Neural cell (in vitro differentiated cells): ENCODE data around the gene WDSUB1. TPM values are rescaled to one million over a fixed set of nuclear protein-coding genes. Genes with fewer than 3 reads are reported as not detected.

Experiments used
- H2AFZ ChIP-seq: fragments of 200-600, 300-800 bp; sonication (generic), shearing (Covaris generic); 2 replicates; pipeline ENCODE4 v1.6.0; 2014; ENCODE audit warnings: low read depth, mild to moderate bottlenecking, antibody characterized with exemption, low read length, moderate library complexity
- H3F3A ChIP-seq: fragments of 200-600 bp; shearing (Covaris generic); 2 replicates; pipeline ENCODE4 v1.6.1; 2016; ENCODE audit warnings: mild to moderate bottlenecking, moderate library complexity, mixed read lengths, antibody characterized with exemption, low read length; ENCODE audit not compliant: insufficient read depth, poor library complexity, severe bottlenecking
- H3K27ac ChIP-seq: fragments of 200-600, 300-800 bp; sonication (generic), shearing (Covaris generic); 2 replicates; pipeline ENCODE4 v1.5.1; 2014; ENCODE audit warnings: mild to moderate bottlenecking, low read length, moderate library complexity
- H3K27me3 ChIP-seq: fragments of 300-800, 200-600 bp; sonication (generic), shearing (Covaris generic); 2 replicates; pipeline ENCODE4 v1.6.0; 2014; ENCODE audit warnings: mild to moderate bottlenecking, low read depth, low read length, moderate library complexity; ENCODE audit not compliant: insufficient read depth
- H3K36me3 ChIP-seq: fragments of 300-800, 200-600 bp; sonication (generic), shearing (Covaris generic); 2 replicates; pipeline ENCODE4 v1.5.1; 2014; ENCODE audit warnings: mild to moderate bottlenecking, antibody characterized with exemption, low read length, moderate library complexity; ENCODE audit not compliant: insufficient read depth
- H3K4me2 ChIP-seq: fragments of 300-800, 200-600 bp; sonication (generic), shearing (Covaris generic); 2 replicates; pipeline ENCODE4 v1.6.0; 2014; ENCODE audit warnings: mild to moderate bottlenecking, low read length
- H3K4me3 ChIP-seq: fragments of 300-800, 200-600 bp; sonication (generic), shearing (Covaris generic); 2 replicates; pipeline ENCODE4 v1.5.1; 2014; ENCODE audit warnings: mild to moderate bottlenecking, low read length, moderate library complexity
- H3K79me2 ChIP-seq: fragments of 200-600 bp; shearing (Covaris generic); replicated peaks from 2 replicates; pipeline ENCODE4 v1.6.0; 2014; ENCODE audit warnings: mild to moderate bottlenecking, low read length, moderate library complexity; ENCODE audit not compliant: insufficient read depth
- H3K9ac ChIP-seq: fragments of 300-800, 200-600 bp; sonication (generic), shearing (Covaris generic); 2 replicates; pipeline ENCODE4 v1.6.1; 2016; ENCODE audit warnings: mild to moderate bottlenecking, low read length, mixed read lengths
- H3K9me2 ChIP-seq: fragments of 200-600 bp; shearing (Covaris generic); 2 replicates; pipeline ENCODE4 v1.6.1; 2016; ENCODE audit warnings: mild to moderate bottlenecking, low read length, mixed read lengths; ENCODE audit not compliant: insufficient read depth
- H3K9me3 ChIP-seq: fragments of 200-600, 300-800 bp; sonication (generic), shearing (Covaris generic); 2 replicates; pipeline ENCODE4 v1.6.1; 2016; ENCODE audit warnings: mild to moderate bottlenecking, mixed run types, low read length, moderate library complexity, mixed read lengths
- H4K20me1 ChIP-seq: fragments of 200-600 bp; shearing (Covaris generic); 2 replicates; pipeline ENCODE4 v1.6.1; 2016; ENCODE audit warnings: mild to moderate bottlenecking, mixed run types; ENCODE audit not compliant: insufficient read depth
- EP300 ChIP-seq: fragments of 450-650 bp; conservative IDR thresholded peaks from 2 replicates; pipeline ENCODE4 v1.6.1; 2014; ENCODE audit warnings: antibody characterized with exemption, mild to moderate bottlenecking, moderate library complexity; ENCODE audit not compliant: poor library complexity, severe bottlenecking
- EZH2 ChIP-seq: fragments of 200-600, 300-800 bp; shearing (Covaris generic), sonication (generic); IDR thresholded peaks from 2 replicates; pipeline ENCODE4 v1.6.1; 2014; ENCODE audit warnings: antibody characterized with exemption, low read length, borderline replicate concordance, mild to moderate bottlenecking; ENCODE audit not compliant: insufficient read depth, poor library complexity, severe bottlenecking
- MXI1 ChIP-seq: fragments of 450-650 bp; conservative IDR thresholded peaks from 2 replicates; pipeline ENCODE4 v1.6.1; 2014; ENCODE audit warnings: antibody characterized with exemption, mild to moderate bottlenecking; ENCODE audit not compliant: poor library complexity, severe bottlenecking
- POLR2AphosphoS5 ChIP-seq: IDR thresholded peaks from 2 replicates; pipeline ENCODE4 v1.6.1; 2012
- RAD21 ChIP-seq: fragments of 450-650 bp; conservative IDR thresholded peaks from 2 replicates; pipeline ENCODE4 v1.6.1; 2014; ENCODE audit warnings: antibody characterized with exemption, mild to moderate bottlenecking, moderate library complexity
- SMC3 ChIP-seq: fragments of 450-650 bp; conservative IDR thresholded peaks from 2 replicates; pipeline ENCODE4 v1.6.1; 2014; ENCODE audit warnings: antibody characterized with exemption, mild to moderate bottlenecking, moderate library complexity; ENCODE audit not compliant: poor library complexity
- TAF1 ChIP-seq: IDR thresholded peaks from 2 replicates; pipeline ENCODE4 v1.6.1; 2012; ENCODE audit warnings: low read depth
- polyA plus RNA-seq: library from polyadenylated mRNA; depleted of rRNA; stranded (reverse); fragments of >200 nt; gene quantifications from 2 replicates; pipeline ENCODE4 v1.2.3, GENCODE V29; 2014
- TF ChIP-seq, protein P1 (sequence below): IDR thresholded peaks from 2 replicates; pipeline ENCODE4 v1.6.1; 2012; ENCODE audit warnings: borderline replicate concordance
- TF ChIP-seq, protein P2 (sequence below): fragments of 450-650 bp; IDR thresholded peaks from 2 replicates; pipeline ENCODE4 v1.5.1; 2014; ENCODE audit warnings: antibody characterized with exemption, mild to moderate bottlenecking, moderate library complexity; ENCODE audit not compliant: poor library complexity, severe bottlenecking

Gene WDSUB1
- polyA plus RNA-seq, 1 donor from 2014 or later, result 11.1 TPM

DNA sequence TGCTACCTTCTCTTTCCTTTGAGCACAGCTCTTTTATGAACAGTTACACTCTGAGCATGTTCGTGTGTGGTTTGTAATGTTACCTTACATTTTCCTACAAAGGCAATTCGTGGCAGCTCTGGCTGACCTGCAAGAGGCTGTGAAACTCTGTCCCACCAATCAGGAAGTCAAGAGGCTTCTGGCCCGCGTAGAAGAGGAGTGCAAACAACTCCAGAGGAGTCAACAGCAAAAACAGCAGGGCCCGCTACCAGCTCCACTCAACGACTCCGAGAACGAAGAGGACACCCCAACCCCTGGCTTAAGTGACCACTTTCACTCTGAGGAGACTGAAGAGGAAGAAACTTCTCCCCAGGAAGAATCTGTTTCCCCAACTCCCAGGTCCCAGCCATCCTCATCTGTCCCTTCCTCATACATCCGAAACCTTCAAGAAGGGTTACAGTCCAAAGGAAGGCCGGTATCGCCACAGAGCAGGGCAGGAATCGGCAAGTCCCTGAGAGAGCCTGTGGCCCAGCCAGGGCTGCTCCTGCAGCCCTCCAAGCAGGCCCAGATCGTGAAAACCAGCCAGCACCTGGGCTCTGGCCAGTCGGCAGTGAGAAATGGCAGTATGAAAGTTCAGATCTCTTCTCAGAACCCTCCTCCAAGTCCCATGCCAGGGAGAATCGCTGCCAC lies 56.9 kb downstream of the WDSUB1 start:
- Histone ChIP-seq H2AFZ (no peak overlapping the region), H3K9ac (no peak overlapping the region), H3K9me2 (no peaks in the 10 kb centered on the region), H3K36me3 (no peaks in the 10 kb centered on the region), H3K27ac (no peak overlapping the region), H3F3A (no peaks in the 10 kb centered on the region), H3K9me3 (no peaks in the 10 kb centered on the region), H3K4me3 (no peak overlapping the region), H3K4me2 (no peak overlapping the region), H3K27me3 (no peaks in the 10 kb centered on the region), H4K20me1 (no peaks in the 10 kb centered on the region), H3K79me2 (no peaks in the 10 kb centered on the region)
- TF ChIP-seq, protein P1, sequence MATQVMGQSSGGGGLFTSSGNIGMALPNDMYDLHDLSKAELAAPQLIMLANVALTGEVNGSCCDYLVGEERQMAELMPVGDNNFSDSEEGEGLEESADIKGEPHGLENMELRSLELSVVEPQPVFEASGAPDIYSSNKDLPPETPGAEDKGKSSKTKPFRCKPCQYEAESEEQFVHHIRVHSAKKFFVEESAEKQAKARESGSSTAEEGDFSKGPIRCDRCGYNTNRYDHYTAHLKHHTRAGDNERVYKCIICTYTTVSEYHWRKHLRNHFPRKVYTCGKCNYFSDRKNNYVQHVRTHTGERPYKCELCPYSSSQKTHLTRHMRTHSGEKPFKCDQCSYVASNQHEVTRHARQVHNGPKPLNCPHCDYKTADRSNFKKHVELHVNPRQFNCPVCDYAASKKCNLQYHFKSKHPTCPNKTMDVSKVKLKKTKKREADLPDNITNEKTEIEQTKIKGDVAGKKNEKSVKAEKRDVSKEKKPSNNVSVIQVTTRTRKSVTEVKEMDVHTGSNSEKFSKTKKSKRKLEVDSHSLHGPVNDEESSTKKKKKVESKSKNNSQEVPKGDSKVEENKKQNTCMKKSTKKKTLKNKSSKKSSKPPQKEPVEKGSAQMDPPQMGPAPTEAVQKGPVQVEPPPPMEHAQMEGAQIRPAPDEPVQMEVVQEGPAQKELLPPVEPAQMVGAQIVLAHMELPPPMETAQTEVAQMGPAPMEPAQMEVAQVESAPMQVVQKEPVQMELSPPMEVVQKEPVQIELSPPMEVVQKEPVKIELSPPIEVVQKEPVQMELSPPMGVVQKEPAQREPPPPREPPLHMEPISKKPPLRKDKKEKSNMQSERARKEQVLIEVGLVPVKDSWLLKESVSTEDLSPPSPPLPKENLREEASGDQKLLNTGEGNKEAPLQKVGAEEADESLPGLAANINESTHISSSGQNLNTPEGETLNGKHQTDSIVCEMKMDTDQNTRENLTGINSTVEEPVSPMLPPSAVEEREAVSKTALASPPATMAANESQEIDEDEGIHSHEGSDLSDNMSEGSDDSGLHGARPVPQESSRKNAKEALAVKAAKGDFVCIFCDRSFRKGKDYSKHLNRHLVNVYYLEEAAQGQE, result no peak
- TF ChIP-seq RAD21 (no peak), EP300 (no peak), MXI1 (no peak), TAF1 (no peak), EZH2 (no peak), POLR2AphosphoS5 (no peak), SMC3 (no peak)
- TF ChIP-seq, protein P2, sequence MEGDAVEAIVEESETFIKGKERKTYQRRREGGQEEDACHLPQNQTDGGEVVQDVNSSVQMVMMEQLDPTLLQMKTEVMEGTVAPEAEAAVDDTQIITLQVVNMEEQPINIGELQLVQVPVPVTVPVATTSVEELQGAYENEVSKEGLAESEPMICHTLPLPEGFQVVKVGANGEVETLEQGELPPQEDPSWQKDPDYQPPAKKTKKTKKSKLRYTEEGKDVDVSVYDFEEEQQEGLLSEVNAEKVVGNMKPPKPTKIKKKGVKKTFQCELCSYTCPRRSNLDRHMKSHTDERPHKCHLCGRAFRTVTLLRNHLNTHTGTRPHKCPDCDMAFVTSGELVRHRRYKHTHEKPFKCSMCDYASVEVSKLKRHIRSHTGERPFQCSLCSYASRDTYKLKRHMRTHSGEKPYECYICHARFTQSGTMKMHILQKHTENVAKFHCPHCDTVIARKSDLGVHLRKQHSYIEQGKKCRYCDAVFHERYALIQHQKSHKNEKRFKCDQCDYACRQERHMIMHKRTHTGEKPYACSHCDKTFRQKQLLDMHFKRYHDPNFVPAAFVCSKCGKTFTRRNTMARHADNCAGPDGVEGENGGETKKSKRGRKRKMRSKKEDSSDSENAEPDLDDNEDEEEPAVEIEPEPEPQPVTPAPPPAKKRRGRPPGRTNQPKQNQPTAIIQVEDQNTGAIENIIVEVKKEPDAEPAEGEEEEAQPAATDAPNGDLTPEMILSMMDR, result no peak

DNA sequence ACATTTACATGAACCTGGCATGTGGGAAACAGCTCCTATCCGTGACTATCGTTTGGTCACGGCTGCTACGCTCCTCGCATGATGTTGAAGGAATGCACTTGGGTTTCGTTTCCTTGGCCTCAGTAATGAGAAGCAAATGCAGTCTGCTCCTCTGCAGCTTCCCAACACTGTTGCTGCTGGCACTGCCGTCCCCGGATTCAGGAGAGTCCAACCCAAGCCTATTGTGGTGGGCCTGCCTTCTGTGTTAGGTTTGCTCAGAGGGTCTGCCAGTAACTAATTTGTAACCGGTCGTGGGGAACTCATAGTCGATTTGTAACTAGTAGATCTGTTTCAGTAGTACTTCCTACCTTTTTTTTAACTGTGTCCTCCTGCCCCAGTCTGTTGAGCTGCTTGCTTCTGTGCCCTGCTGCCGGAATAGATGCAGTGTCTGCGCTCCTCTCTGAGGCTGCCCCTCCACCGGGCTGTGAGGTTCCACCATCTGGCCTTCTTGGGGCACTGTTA lies 58.4 kb downstream of the WDSUB1 start:
- Histone ChIP-seq H3K9me2 (no peaks in the 10 kb centered on the region), H3K27ac (no peak overlapping the region), H3K79me2 (no peaks in the 10 kb centered on the region), H3K36me3 (no peaks in the 10 kb centered on the region), H3K9me3 (no peaks in the 10 kb centered on the region), H2AFZ (no peak overlapping the region), H3K27me3 (no peaks in the 10 kb centered on the region), H3K4me3 (no peak overlapping the region), H3F3A (no peaks in the 10 kb centered on the region), H4K20me1 (no peaks in the 10 kb centered on the region), H3K9ac (no peak overlapping the region), H3K4me2 (no peak overlapping the region)
- no peak for TF ChIP-seq EP300
- TF ChIP-seq POLR2AphosphoS5, result no peak
- no peak for TF ChIP-seq MXI1
- TF ChIP-seq, protein P1, result no peak
- TF ChIP-seq, protein P2, result no peak
